Activated naive CD4-positive, alpha-beta T cell (primary cell): ENCODE results near the gene FAU.

Experiments used
- DNase-seq, 4 experiments: peaks; one replicate each; lab custom pipeline; 2025; lab: John Stamatoyannopoulos, UW

The FAU gene

DNA sequence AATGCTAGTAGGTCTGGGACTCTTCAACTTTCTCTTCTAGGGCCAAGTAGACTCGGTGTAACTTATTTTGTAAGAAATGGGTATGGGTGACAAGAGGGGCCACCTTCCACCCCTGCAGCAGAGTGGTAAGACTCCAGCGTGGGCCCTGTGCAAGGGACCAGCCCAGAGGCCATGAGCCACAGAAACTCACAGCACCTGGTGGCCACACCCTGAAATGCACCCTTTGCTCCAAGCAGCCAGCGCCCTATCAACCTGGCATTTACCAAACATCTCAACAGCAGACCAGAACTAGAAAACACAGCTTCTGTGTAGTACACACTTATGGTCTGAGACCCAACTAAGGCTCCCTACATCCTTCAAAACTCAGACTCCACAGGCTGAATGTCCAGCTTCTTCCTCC, 43.8 kb downstream of the FAU start:
- peak in 3 of 4 experiments; percentile 48 to 72 (median 57) for DNase-seq

DNA sequence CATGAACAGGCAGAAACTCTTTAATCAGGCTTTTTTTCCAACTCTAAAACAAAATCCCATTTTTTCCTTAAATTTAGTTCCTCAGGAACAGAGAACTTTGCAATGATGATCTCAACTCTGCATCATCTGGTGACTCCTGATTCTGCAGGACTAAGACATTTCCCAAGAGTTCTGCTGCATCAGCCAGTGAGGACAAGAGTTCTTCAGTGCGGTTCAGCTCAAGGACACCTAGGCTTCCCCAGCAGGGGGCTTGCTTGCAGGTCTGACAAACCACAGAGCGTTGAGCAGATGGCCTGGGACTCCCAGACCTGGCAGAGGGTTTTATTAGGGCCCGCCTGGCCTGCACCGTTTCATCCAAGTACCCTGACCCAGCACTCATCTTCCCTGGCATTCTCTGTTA, 44.5 kb downstream of the FAU start:
- DNase-seq, result no peak

DNA sequence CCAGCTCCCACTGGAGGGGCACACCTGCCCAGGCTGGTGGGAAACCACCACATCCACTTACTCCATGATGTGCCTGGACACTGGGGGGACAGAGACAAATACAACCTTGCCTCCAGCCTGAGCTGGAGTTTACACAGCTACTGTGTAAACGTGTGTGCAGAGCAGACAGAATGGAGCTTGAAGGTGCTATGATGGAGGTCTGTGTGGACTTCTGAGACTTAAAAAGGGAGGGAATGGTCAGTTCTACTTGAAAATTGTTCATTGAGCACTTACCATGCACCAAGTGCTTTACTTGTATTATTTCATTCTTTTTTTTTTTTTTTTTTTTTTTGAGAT, 49.3 kb downstream of the FAU start:
- DNase-seq, result no peak

- no peak for DNase-seq
Observed at GRCh38 chr11:65071907-65072630, 49.9 kb downstream of the FAU start.
